H1 (cell line): Measurements from ENCODE around the gene NOC3L.

Experiments
- NRF1 ChIP-seq: IDR thresholded peaks from 2 replicates; pipeline ENCODE4 v1.6.1; 2011; ENCODE audit warnings: mild to moderate bottlenecking, low read depth, low read length, improper control_type of control experiment
- POLR2A ChIP-seq, 2 experiments: IDR thresholded peaks; 1 replicate in 1 of 2; 2 replicates in 1 of 2; pipeline ENCODE4 v1.6.1; 2011; ENCODE audit warnings: low read depth in 2 of 2, low read length in 2 of 2, mild to moderate bottlenecking in 2 of 2; ENCODE audit errors: control extremely low read depth in 1 of 2
- POLR2AphosphoS5 ChIP-seq: IDR thresholded peaks from 2 replicates; pipeline ENCODE4 v1.6.1; 2011; ENCODE audit warnings: low read depth, low read length
- TF ChIP-seq, protein P1 (sequence below), 3 experiments: IDR thresholded peaks; 1 replicate in 2 of 3; 2 replicates in 1 of 3; pipeline versions ENCODE4 v1.5.1 to v1.6.1; 2011; ENCODE audit warnings: low read length in 3 of 3, mild to moderate bottlenecking in 3 of 3, inconsistent platforms in 2 of 3, low read depth in 1 of 3, moderate library complexity in 1 of 3; ENCODE audit not compliant: insufficient read depth in 1 of 3; ENCODE audit errors: control extremely low read depth in 1 of 3

DNA sequence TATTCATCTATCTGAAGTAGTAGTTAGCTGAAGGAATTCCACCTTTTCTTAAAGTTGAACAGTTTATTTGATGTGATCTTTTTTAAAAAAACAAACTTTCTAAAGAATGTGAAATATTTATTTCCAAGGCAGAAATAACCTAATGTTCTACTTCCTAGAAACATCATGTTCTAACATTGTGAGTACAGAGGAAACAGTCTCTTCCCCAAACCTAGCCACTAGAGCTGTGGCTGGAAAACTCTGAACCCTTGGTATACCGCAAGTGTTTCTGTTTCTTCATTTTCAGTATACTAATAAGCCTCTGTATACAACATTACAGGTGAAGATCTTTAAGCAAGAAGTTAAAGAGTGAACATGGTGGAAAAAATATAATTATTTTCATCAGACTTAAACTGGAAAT, 35.1 kb downstream of the NOC3L start:
- TF ChIP-seq POLR2AphosphoS5 (no peak), POLR2A (IDR thresholded peaks at IDR 0.05; ENCODE audit: control extremely low read depth in 1 of 2, low read depth in 2 of 2, low read length in 2 of 2) (no peak), NRF1 (no peak)
- TF ChIP-seq, protein P1, sequence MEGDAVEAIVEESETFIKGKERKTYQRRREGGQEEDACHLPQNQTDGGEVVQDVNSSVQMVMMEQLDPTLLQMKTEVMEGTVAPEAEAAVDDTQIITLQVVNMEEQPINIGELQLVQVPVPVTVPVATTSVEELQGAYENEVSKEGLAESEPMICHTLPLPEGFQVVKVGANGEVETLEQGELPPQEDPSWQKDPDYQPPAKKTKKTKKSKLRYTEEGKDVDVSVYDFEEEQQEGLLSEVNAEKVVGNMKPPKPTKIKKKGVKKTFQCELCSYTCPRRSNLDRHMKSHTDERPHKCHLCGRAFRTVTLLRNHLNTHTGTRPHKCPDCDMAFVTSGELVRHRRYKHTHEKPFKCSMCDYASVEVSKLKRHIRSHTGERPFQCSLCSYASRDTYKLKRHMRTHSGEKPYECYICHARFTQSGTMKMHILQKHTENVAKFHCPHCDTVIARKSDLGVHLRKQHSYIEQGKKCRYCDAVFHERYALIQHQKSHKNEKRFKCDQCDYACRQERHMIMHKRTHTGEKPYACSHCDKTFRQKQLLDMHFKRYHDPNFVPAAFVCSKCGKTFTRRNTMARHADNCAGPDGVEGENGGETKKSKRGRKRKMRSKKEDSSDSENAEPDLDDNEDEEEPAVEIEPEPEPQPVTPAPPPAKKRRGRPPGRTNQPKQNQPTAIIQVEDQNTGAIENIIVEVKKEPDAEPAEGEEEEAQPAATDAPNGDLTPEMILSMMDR (IDR thresholded peaks at IDR 0.05; ENCODE audit: control extremely low read depth in 1 of 3, insufficient read depth in 1 of 3, low read depth in 1 of 3, low read length in 3 of 3) = no peak
